Calu3 (cell line): ENCODE results near the gene TMEM120B. TPM values are rescaled to one million over a fixed set of nuclear protein-coding genes. Genes with fewer than 3 reads are reported as not detected.
A peak's percentile ranks its signal among the peaks of the same experiment; 100 is the strongest.
"Not testable (repeated sequence)": the region's sequence is repeated elsewhere in the genome, so short reads cannot be mapped to it uniquely, and the experiment has no call there.

ENCODE experiments used
- BruUV-seq: library from RNA; stranded (reverse); fragments of 400-500 nt; replicated peaks from 2 replicates; lab custom pipeline; 2021; lab: Mats Ljungman, UMichigan
- CTCF ChIA-PET: fragments of 300-600 bp; sonication (Branson Sonifier 250); formaldehyde crosslinking; loops from one replicate; lab custom pipeline; 2022; ENCODE audit warnings: antibody characterized with exemption; lab: Charles Lee
- DNase-seq: peaks from one replicate; pipeline ENCODE4 v3.0.0; 2022
- H3K27ac Mint-ChIP-seq: one replicate; pipeline ENCODE4 v1.8.0; 2022; ENCODE audit warnings: mixed read lengths; ENCODE audit not compliant: unreplicated experiment
- H3K27me3 Mint-ChIP-seq: one replicate; pipeline ENCODE4 v1.8.0; 2022; ENCODE audit warnings: mixed read lengths; ENCODE audit not compliant: unreplicated experiment
- H3K36me3 Mint-ChIP-seq: one replicate; pipeline ENCODE4 v1.8.0; 2022; ENCODE audit warnings: mild to moderate bottlenecking, moderate library complexity, mixed read lengths; ENCODE audit not compliant: insufficient read depth, unreplicated experiment
- H3K4me1 Mint-ChIP-seq: one replicate; pipeline ENCODE4 v1.8.0; 2022; ENCODE audit warnings: mild to moderate bottlenecking, low read depth, mixed read lengths; ENCODE audit not compliant: unreplicated experiment
- H3K4me3 Mint-ChIP-seq: one replicate; pipeline ENCODE4 v1.8.0; 2022; ENCODE audit warnings: mild to moderate bottlenecking, low read depth, moderate library complexity, mixed read lengths; ENCODE audit not compliant: unreplicated experiment
- H3K9me3 Mint-ChIP-seq: one replicate; pipeline ENCODE4 v1.8.0; 2022; ENCODE audit warnings: low read depth, mixed read lengths; ENCODE audit not compliant: unreplicated experiment
- intact Hi-C: fragments of 100-400 bp; cut with micrococcal nuclease; formaldehyde crosslinking; loops from one replicate; pipeline ENCODE4 v1.10.0; 2022; ENCODE audit not compliant: unreplicated experiment
- total RNA-seq: library from RNA; stranded (reverse); gene quantifications from 2 replicates; pipeline ENCODE4 v1.2.3, GENCODE V29; 2022
- TF ChIP-seq, protein P1 (sequence below): fragments of 200-600 bp; IDR thresholded peaks from one replicate; pipeline ENCODE4 v1.8.0; 2022; ENCODE audit warnings: antibody characterized with exemption; ENCODE audit not compliant: unreplicated experiment

TMEM120B gene
- total RNA-seq, 1 experiment from 2014 or later = 23.2 TPM

DNA sequence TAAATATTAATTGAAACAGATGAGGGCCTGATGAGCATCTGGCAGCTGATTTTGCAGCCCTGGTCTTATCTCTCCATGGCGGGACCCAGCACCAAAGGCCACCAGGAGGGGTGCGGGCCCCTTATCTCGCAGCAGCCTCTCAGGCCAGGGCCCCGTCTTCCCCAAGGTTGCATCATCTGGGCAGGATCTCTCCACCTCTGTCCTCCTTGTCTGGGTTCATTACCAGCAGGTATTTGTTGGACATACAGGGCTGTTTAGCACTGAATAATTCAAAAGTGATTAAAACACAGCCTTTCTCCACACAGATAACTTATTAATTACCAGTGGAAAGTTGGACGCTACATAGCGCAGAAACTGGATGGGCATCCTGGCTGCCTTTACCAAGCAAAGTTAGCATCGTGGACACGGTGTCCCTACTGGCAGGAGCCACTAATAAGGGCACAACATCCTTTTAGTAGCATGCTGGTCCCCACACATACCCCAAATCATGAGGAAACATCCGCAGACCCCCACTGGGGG, 25.8 kb downstream of the TMEM120B start:
- H3K27ac Mint-ChIP-seq = no peak overlapping the region
- no peaks in the 10 kb centered on the region for H3K9me3 Mint-ChIP-seq
- CTCF ChIA-PET = interaction anchor here (0.7 kb wide), 1 partner anchor 454 kb away, joined by 3 read pairs; no protein-coding TSS in a partner anchor

GRCh38 chr12:121740847-121741246, 28.3 kb downstream of the TMEM120B start:
- TF ChIP-seq, protein P1, sequence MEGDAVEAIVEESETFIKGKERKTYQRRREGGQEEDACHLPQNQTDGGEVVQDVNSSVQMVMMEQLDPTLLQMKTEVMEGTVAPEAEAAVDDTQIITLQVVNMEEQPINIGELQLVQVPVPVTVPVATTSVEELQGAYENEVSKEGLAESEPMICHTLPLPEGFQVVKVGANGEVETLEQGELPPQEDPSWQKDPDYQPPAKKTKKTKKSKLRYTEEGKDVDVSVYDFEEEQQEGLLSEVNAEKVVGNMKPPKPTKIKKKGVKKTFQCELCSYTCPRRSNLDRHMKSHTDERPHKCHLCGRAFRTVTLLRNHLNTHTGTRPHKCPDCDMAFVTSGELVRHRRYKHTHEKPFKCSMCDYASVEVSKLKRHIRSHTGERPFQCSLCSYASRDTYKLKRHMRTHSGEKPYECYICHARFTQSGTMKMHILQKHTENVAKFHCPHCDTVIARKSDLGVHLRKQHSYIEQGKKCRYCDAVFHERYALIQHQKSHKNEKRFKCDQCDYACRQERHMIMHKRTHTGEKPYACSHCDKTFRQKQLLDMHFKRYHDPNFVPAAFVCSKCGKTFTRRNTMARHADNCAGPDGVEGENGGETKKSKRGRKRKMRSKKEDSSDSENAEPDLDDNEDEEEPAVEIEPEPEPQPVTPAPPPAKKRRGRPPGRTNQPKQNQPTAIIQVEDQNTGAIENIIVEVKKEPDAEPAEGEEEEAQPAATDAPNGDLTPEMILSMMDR = no peak
- CTCF ChIA-PET = no interaction called here
- H3K36me3 Mint-ChIP-seq = peaks cover 12% of the 10 kb centered on the region
- H3K9me3 Mint-ChIP-seq = no peaks in the 10 kb centered on the region
- DNase-seq = no peak
- intact Hi-C loops = no loop called here
- no peak overlapping the region for H3K27ac Mint-ChIP-seq
- BruUV-seq = no TSS peak
- H3K27me3 Mint-ChIP-seq = no peaks in the 10 kb centered on the region
- H3K4me1 Mint-ChIP-seq = no peaks in the 10 kb centered on the region
- no peak overlapping the region for H3K4me3 Mint-ChIP-seq

More for the DNA sequence above, 25.8 kb downstream of the TMEM120B start:
- TF ChIP-seq, protein P1 = no peak
- intact Hi-C loops = no loop called here
- DNase-seq = no peak
- no peak overlapping the region for H3K4me3 Mint-ChIP-seq
- no TSS peak for BruUV-seq
- no peaks in the 10 kb centered on the region for H3K4me1 Mint-ChIP-seq
- no peaks in the 10 kb centered on the region for H3K27me3 Mint-ChIP-seq
- H3K36me3 Mint-ChIP-seq = no peaks in the 10 kb centered on the region

DNA sequence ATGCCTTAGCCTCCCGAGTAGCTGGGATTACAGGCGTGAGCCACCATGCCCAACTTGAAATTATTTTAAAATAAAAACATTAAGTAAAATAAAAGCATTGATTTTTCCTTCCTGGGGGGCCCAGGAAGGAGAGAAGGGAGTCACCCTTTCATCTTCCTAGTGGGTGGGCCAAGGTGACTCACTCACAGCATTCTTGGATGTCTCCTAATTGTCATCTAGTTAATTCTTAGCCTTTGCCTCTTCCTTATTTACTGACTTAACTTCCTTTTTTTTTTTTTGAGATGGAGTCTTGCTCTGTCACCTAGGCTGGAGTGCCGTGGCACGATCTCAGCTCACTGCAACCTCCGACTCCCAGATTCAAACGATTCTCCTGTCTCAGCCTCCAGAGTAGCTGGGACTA, 29.2 kb downstream of the TMEM120B start:
- DNase-seq = no peak
- CTCF ChIA-PET = no interaction called here
- no peaks in the 10 kb centered on the region for H3K4me1 Mint-ChIP-seq
- TF ChIP-seq, protein P1 = no peak
- intact Hi-C loops = no loop called here
- H3K36me3 Mint-ChIP-seq = peaks cover 12% of the 10 kb centered on the region
- H3K9me3 Mint-ChIP-seq = no peaks in the 10 kb centered on the region
- no peak overlapping the region for H3K4me3 Mint-ChIP-seq
- no TSS peak for BruUV-seq
- H3K27me3 Mint-ChIP-seq = no peaks in the 10 kb centered on the region
- H3K27ac Mint-ChIP-seq = no peak overlapping the region

DNA sequence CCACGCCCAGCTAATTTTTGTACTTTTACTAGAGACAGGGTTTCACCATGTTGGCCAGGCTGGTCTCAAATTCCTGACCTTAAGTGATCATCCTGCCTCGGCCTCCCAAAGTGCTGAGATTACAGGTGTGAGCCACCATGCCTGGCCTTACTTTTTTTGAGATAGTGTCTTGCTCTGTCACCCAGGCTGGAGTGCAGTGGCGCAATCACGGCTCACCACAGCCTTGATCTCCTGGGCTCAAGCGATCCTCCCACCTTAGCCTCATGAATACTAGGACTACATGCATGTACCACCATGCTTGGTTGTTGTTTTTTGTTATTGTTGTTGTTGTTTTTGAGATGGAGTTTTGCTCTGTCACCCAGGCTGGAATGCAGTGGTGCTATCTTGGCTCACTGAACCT, 33.0 kb downstream of the TMEM120B start:
- H3K36me3 Mint-ChIP-seq = peaks cover 17% of the 10 kb centered on the region
- BruUV-seq, CTCF ChIA-PET, intact Hi-C loops, H3K27ac Mint-ChIP-seq, DNase-seq, H3K9me3 Mint-ChIP-seq, H3K27me3 Mint-ChIP-seq, H3K4me3 Mint-ChIP-seq: not testable (repeated sequence)
- peaks cover 12% of the 10 kb centered on the region for H3K4me1 Mint-ChIP-seq

- TF ChIP-seq, protein P1 = no peak
- H3K4me1 Mint-ChIP-seq = peaks cover 12% of the 10 kb centered on the region
- H3K9me3 Mint-ChIP-seq = no peaks in the 10 kb centered on the region
- no peak for DNase-seq
- peaks cover 22% of the 10 kb centered on the region for H3K36me3 Mint-ChIP-seq
- CTCF ChIA-PET = no interaction called here
- BruUV-seq = no TSS peak
- intact Hi-C loops = no loop called here
- no peaks in the 10 kb centered on the region for H3K27me3 Mint-ChIP-seq
- no peak overlapping the region for H3K4me3 Mint-ChIP-seq
- peak overlapping the region; percentile 51 for H3K27ac Mint-ChIP-seq
Observed at GRCh38 chr12:121748218-121748570, 35.6 kb downstream of the TMEM120B start.
